CD8-positive, alpha-beta memory T cell (primary cell): ENCODE data around the gene DIP2A. TPM values are rescaled to one million over a fixed set of nuclear protein-coding genes. Genes with fewer than 3 reads are reported as not detected.

Source experiments
- CTCF ChIA-PET: fragments of 350-600 bp; sonication (Branson Sonifier 250); formaldehyde crosslinking; loops from one replicate; lab custom pipeline; 2021; ENCODE audit warnings: antibody characterized with exemption; lab: Charles Lee
- POLR2A ChIA-PET: fragments of 350-600 bp; sonication (Branson Sonifier 250); formaldehyde crosslinking; loops from one replicate; lab custom pipeline; 2021; ENCODE audit warnings: antibody characterized with exemption; lab: Charles Lee
- DNase-seq, 5 donors: peaks; one replicate each; pipeline versions ENCODE4 v3.0.0 to v3.0.0-alpha.2; 2020 to 2022; ENCODE audit warnings: mixed read lengths in 1 of 5
- H3K27ac ChIP-seq: one replicate; pipeline ENCODE4 v1.7.0; 2013; ENCODE audit warnings: low read depth, mild to moderate bottlenecking, low read length, moderate library complexity
- H3K27me3 ChIP-seq: 2 replicates; pipeline ENCODE4 v1.7.0; 2013; ENCODE audit warnings: low read length, mild to moderate bottlenecking; ENCODE audit not compliant: insufficient read depth, poor library complexity, severe bottlenecking
- H3K36me3 ChIP-seq: 2 replicates; pipeline ENCODE4 v1.7.0; 2013; ENCODE audit warnings: mild to moderate bottlenecking, low read length, moderate library complexity; ENCODE audit not compliant: insufficient read depth
- H3K4me1 ChIP-seq: 2 replicates; pipeline ENCODE4 v1.7.0; 2013; ENCODE audit warnings: mild to moderate bottlenecking, low read length, moderate library complexity; ENCODE audit not compliant: insufficient read depth
- H3K4me3 ChIP-seq: 2 replicates; pipeline ENCODE4 v1.7.0; 2013; ENCODE audit warnings: mild to moderate bottlenecking, low read length
- H3K9me3 ChIP-seq: 2 replicates; pipeline ENCODE4 v1.7.0; 2013; ENCODE audit warnings: mild to moderate bottlenecking, low read length
- H3K27ac Mint-ChIP-seq, 8 donors: one replicate each; pipeline ENCODE4 v1.8.0; 2020 to 2021; ENCODE audit warnings: mixed read lengths in 8 of 8, mild to moderate bottlenecking in 6 of 8, inconsistent platforms in 3 of 8, moderate library complexity in 3 of 8
- H3K27me3 Mint-ChIP-seq, 2 donors: one replicate each; pipeline ENCODE4 v1.8.0; 2020 to 2021; ENCODE audit warnings: mixed read lengths in 2 of 2, mild to moderate bottlenecking in 1 of 2, moderate library complexity in 1 of 2
- H3K36me3 Mint-ChIP-seq, 3 donors: one replicate each; pipeline ENCODE4 v1.8.0; 2020 to 2021; ENCODE audit warnings: mixed read lengths in 3 of 3, inconsistent platforms in 1 of 3, mild to moderate bottlenecking in 1 of 3
- H3K4me1 Mint-ChIP-seq, 3 donors: one replicate each; pipeline ENCODE4 v1.8.0; 2020 to 2021; ENCODE audit warnings: mixed read lengths in 3 of 3, inconsistent platforms in 1 of 3, mild to moderate bottlenecking in 1 of 3
- H3K4me3 Mint-ChIP-seq, 7 donors: one replicate each; pipeline ENCODE4 v1.8.0; 2020 to 2021; ENCODE audit warnings: mixed read lengths in 7 of 7, mild to moderate bottlenecking in 6 of 7, moderate library complexity in 4 of 7, inconsistent platforms in 2 of 7
- H3K9me3 Mint-ChIP-seq, 5 donors: one replicate each; pipeline ENCODE4 v1.8.0; 2020 to 2022; ENCODE audit warnings: mixed read lengths in 5 of 5, mild to moderate bottlenecking in 3 of 5, moderate library complexity in 2 of 5, inconsistent platforms in 1 of 5
- polyA plus RNA-seq: library from polyadenylated mRNA; unstranded; fragments of 300-500 nt; fragmentation: Illumina TruSeq; gene quantifications from one replicate; pipeline ENCODE4 v1.2.3, GENCODE V29; 2021
- total RNA-seq, 2 experiments: library from RNA; stranded (reverse); gene quantifications; one replicate each; pipeline ENCODE4 v1.2.3, GENCODE V29; 2021

The DIP2A gene
- total and polyA plus RNA-seq, 3 experiments from 2014 or later: 29.7 to 32.6 (median 29.9) TPM

DNA sequence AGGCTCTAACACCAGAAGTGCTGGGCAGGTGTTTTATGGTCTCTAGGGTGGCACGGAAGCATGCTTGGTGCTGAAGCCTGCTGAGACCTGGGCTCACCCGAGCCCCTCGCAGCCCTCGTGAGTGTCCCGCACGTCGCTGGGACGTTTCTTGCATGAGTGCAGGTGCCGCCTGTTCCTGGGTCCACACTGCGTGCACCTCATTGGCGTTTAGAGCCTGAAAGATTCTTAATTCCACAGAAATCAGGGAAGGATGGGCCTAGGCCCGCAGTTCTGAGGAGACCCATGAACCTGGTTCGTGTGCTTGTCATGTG is 43.8 kb upstream of the DIP2A start:
- Mint-ChIP-seq H3K27me3 (no peaks in the 10 kb centered on the region), H3K36me3 (peaks cover under 1 to 62% (median 21%) of the 10 kb centered on the region in 3 donors), H3K27ac (no peak overlapping the region), H3K4me3 (no peak overlapping the region), H3K9me3 (no peaks in the 10 kb centered on the region), H3K4me1 (peaks cover 7 to 10% (median 8%) of the 10 kb centered on the region in 3 donors)
- Histone ChIP-seq H3K36me3 (peaks cover 7% of the 10 kb centered on the region), H3K27me3 (no peaks in the 10 kb centered on the region), H3K27ac (no peak overlapping the region), H3K4me1 (no peaks in the 10 kb centered on the region), H3K9me3 (no peaks in the 10 kb centered on the region), H3K4me3 (no peak overlapping the region)
- DNase-seq: peak in 1 of 5 donors; percentile 1
- POLR2A ChIA-PET: no interaction called here
- CTCF ChIA-PET: no interaction called here

DNA sequence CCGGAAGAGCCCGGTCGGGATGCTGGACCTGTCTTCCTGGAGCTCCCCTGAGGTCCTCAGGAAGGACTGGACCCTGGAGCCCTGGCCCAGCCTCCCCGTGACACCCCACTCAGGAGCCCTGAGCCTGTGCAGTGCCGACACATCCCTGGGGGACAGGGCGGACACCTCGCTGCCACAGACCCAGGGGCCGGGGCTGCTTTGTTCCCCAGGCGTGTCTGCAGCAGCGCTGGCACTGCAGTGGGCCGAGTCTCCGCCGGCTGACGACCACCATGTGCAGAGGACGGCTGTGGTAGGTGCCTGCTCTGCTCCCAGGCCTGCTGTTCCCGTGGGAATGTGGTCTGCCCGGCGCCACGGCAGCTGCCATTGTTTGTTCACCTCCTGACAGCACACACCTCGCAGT is 42.1 kb upstream of the DIP2A start:
- Mint-ChIP-seq H3K4me1 (no peaks in the 10 kb centered on the region), H3K36me3 (peaks cover 4 to 62% (median 22%) of the 10 kb centered on the region in 3 donors), H3K9me3 (no peaks in the 10 kb centered on the region), H3K27ac (no peak overlapping the region), H3K4me3 (no peak overlapping the region), H3K27me3 (no peaks in the 10 kb centered on the region)
- Histone ChIP-seq H3K4me3 (no peak overlapping the region), H3K9me3 (no peaks in the 10 kb centered on the region), H3K27me3 (no peaks in the 10 kb centered on the region), H3K4me1 (no peaks in the 10 kb centered on the region), H3K27ac (no peak overlapping the region), H3K36me3 (no peaks in the 10 kb centered on the region)
- ChIA-PET POLR2A (no interaction called here), CTCF (no interaction called here)
- no peak for DNase-seq

DNA sequence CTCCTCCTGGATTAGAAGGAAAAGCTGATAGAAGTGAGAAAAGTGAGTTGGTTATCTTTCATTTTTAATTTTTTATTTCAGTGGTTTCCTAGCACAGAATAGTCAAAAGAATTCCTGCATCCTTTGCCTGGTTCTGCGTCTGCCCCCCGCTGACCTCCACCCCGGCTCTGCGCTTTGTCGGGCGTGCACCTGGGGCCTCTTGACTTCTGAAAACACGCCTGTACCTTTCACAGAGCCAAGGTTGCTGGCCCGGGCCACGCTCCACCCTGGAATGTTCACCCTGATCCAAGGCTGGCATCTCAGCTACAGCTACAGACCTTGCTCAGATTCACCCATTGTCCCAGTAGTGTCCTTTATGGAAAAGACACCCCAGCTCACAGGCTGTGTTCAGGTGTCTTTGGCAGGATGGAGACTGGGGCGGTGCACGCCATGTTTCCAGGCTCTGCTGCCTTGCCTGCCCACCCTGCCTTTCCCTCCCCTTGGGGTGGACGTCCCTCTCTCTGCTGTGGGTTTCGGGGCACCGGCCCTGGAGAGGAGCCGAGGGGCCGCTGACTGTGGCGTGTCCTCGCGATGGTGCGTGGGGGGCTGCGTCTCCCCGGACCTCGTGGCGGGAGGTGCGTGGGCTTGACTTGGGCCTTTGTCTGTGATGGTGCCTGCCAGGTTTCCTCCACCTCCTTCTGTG is 40.3 kb upstream of the DIP2A start:
- DNase-seq: no peak
- H3K27ac Mint-ChIP-seq: peak overlapping the region in 2 of 8 donors; percentile 35 to 55
- no peaks in the 10 kb centered on the region for H3K9me3 ChIP-seq

DNA sequence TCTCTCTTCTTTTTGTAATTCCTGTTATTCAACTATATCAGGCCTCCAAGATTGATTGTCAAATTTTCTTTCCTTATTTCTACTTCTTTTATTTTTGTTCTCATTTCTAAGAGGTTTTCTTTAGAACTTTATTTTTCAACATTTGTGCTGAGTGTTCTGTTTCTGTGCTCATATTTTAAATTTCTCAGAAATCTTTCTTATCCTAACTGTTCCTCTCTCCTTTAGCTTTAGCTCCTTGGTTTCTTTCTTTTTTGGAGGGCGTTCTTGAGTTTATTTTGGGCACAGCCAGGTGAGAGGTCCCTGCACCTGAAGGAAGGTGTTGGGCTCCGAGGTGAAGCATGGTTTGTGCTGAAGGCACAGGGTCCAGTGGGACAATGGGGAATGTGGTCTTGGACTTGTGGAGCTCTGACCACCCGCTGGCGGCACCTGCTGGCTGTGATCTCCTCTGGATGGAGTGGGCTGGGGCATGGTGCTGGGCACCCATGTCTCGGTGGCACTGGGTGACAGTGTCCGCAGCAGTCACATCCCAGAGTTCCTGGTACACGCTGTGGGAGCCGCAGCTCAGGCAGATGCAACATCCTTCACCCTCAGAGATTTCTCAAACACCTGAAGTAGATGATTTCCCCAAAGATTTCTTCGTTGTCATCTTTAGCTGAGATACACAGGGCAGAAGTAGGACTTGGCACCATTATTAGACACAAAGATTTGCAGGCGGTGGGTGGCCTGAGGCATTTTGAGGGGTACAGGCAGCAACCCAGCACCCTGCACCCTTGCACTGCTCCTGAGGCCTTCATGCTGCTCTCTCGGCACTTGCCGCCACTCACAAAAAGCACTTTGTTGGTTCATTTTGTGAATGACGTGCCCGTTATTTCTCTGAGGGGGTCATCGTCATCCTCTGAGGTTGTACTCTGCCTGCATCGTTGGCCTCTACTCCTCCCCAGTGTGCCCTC is 38.2 kb upstream of the DIP2A start:
- Mint-ChIP-seq H3K36me3 (peaks cover 4 to 48% (median 16%) of the 10 kb centered on the region in 3 donors), H3K27me3 (peaks cover 0 to 1% of the 10 kb centered on the region in 2 donors), H3K4me1 (peaks cover 19 to 30% (median 21%) of the 10 kb centered on the region in 3 donors), H3K4me3 (peak overlapping the region in 1 of 7 donors; percentile 65), H3K27ac (peak overlapping the region in 5 of 8 donors; percentile 3 to 77 (median 45)), H3K9me3 (peaks cover 0 to under 1% (median 0%) of the 10 kb centered on the region in 5 donors)
- Histone ChIP-seq H3K27me3 (no peaks in the 10 kb centered on the region), H3K4me3 (no peak overlapping the region), H3K9me3 (no peaks in the 10 kb centered on the region), H3K4me1 (peaks cover 27% of the 10 kb centered on the region), H3K27ac (no peak overlapping the region), H3K36me3 (no peaks in the 10 kb centered on the region)
- ChIA-PET CTCF (interaction anchor here (1.5 kb wide), 1 partner anchor 138 kb away, joined by 4 read pairs; no protein-coding TSS in a partner anchor), POLR2A (no interaction called here)
- no peak for DNase-seq

More for the DNA sequence above, 40.3 kb upstream of the DIP2A start:
- H3K4me3 Mint-ChIP-seq: no peak overlapping the region
- ChIA-PET POLR2A (no interaction called here), CTCF (no interaction called here)
- H3K9me3 Mint-ChIP-seq: no peaks in the 10 kb centered on the region
- Histone ChIP-seq H3K4me1 (peaks cover 10% of the 10 kb centered on the region), H3K36me3 (no peaks in the 10 kb centered on the region), H3K4me3 (no peak overlapping the region), H3K27ac (no peak overlapping the region), H3K27me3 (no peaks in the 10 kb centered on the region)
- no peaks in the 10 kb centered on the region for H3K27me3 Mint-ChIP-seq
- H3K4me1 Mint-ChIP-seq: peaks cover 4 to 11% (median 4%) of the 10 kb centered on the region in 3 donors
- H3K36me3 Mint-ChIP-seq: peaks cover 4 to 57% (median 19%) of the 10 kb centered on the region in 3 donors

DNA sequence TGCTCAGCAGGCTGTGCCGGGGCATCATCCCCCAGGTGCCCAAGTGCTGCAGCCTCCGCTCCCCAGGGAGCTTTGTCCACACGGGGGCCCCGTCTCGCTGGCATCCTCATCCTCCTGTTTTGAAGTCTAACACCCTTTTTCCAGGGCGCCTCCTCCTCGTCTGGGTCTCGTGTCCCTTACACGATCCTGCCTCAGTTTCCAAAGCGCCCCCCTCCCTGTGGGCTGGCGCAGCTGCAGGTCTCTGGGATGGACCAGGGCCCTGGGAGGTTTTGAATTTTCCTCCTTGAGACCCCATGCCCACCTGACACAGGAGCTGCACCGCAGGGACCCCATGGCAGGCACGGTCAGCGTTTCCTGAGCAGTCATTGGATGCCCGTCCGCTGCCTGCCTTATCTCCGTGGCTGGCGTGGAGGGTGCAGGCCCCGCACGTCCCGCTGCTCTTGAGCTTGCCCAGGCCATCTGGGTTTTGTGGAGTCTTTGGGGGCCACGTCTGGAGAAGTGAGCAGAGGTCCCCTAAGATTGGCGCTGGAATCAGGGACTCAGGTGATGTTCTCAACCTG is 37.4 kb upstream of the DIP2A start:
- Mint-ChIP-seq H3K27me3 (peaks cover 0 to 1% of the 10 kb centered on the region in 2 donors), H3K27ac (peak overlapping the region in 4 of 8 donors; percentile 4 to 84 (median 44))
- CTCF ChIA-PET: interaction anchor here (1.5 kb wide), 1 partner anchor 137 kb away, joined by 4 read pairs; no protein-coding TSS in a partner anchor

DNA sequence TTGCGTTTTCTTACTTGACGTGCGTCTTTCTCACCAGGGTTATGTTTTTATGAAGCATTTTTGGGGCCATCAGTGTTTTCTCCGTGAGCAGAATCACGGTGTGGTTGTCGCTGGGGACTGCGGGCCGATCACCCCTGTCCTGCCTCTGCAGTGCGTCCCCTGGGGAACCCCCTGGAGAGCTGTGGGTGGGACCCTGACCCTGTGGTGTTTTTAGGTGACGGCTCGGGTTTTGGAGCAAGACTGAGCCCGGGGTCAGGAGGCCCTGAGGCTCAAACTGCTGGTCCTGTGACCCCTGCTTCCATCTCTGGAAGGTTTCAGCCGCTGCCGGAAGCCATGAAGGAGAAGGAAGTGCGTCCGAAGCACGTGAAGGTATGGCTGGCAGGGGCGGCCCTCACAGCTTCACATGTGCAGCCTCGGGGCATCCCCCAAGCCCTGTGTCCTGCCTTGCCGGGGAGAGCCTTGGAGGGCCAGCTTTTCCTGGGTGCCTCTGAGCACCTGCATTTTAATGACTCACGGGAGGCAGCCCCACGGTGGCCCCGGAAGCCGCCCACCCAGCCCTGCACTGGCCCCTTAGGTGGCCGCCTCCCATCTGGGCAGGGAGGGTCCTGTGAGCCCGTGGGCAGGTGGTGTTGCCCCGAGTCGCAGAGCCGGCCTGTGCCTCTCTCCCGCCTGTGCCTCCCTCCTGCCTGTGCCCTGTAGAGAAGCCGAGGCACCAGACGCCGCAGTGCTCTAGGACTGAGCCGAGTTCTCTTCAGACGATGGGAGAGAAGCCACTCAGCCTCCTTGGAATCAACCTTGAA is 36.7 kb upstream of the DIP2A start:
- CTCF ChIA-PET: interaction anchor here (1.5 kb wide), 1 partner anchor 137 kb away, joined by 4 read pairs; no protein-coding TSS in a partner anchor
- Histone ChIP-seq H3K27me3 (no peaks in the 10 kb centered on the region), H3K27ac (no peak overlapping the region), H3K4me3 (no peak overlapping the region), H3K4me1 (peaks cover 37% of the 10 kb centered on the region), H3K36me3 (no peaks in the 10 kb centered on the region), H3K9me3 (no peaks in the 10 kb centered on the region)
- POLR2A ChIA-PET: no interaction called here
- no peak for DNase-seq
- Mint-ChIP-seq H3K4me3 (no peak overlapping the region), H3K4me1 (peaks cover 22 to 43% (median 25%) of the 10 kb centered on the region in 3 donors), H3K27ac (peak overlapping the region in 6 of 8 donors; percentile 4 to 85 (median 33)), H3K27me3 (peaks cover 0 to 1% of the 10 kb centered on the region in 2 donors), H3K9me3 (peaks cover 0 to 2% (median 0%) of the 10 kb centered on the region in 5 donors), H3K36me3 (peaks cover 4 to 40% (median 9%) of the 10 kb centered on the region in 3 donors)

More for the DNA sequence above, 37.4 kb upstream of the DIP2A start:
- Mint-ChIP-seq H3K9me3 (peaks cover 0 to 2% (median 0%) of the 10 kb centered on the region in 5 donors), H3K4me1 (peaks cover 22 to 36% (median 25%) of the 10 kb centered on the region in 3 donors), H3K36me3 (peaks cover 4 to 43% (median 9%) of the 10 kb centered on the region in 3 donors), H3K4me3 (no peak overlapping the region)
- Histone ChIP-seq H3K4me3 (no peak overlapping the region), H3K36me3 (no peaks in the 10 kb centered on the region), H3K27me3 (no peaks in the 10 kb centered on the region), H3K4me1 (peaks cover 34% of the 10 kb centered on the region), H3K9me3 (no peaks in the 10 kb centered on the region), H3K27ac (no peak overlapping the region)
- DNase-seq: no peak
- POLR2A ChIA-PET: no interaction called here

DNA sequence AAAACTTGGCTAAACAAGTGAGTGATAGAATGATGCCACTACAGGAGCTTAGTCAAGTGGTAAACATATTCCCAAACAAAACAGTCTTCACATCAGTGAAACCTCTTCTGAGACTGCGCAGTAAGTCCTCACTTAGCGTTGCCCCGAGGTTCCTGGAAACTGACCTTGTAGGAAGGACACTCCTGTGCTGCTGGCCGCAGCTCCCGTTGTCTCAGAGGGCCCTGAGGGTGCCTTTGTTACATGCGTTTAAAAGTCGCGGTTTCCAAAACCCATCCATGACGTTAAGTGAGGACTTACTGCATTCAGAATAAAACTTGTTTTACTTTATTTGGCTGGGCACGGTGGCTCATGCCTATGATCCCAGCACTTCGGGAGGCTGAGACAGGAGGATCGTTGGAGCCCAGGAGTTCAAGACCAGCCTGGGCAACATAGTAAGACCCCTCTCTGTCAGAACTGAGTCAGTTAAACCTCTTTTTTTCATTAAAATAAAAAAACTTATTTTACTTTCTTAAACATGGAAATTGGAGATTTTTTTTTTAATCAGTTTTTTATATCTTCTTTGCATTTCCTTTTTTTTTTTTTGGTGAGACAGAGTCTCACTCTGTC is 36.0 kb upstream of the DIP2A start:
- no peak overlapping the region for H3K27ac ChIP-seq
- H3K27ac Mint-ChIP-seq: peak overlapping the region; percentile 63 to 96 (median 83)
- H3K36me3 ChIP-seq: peaks cover 3% of the 10 kb centered on the region
- H3K4me3 Mint-ChIP-seq: no peak overlapping the region
- H3K9me3 ChIP-seq: no peaks in the 10 kb centered on the region
- peaks cover 0 to 1% of the 10 kb centered on the region in 2 donors for H3K27me3 Mint-ChIP-seq
- DNase-seq: no peak
- H3K4me3 ChIP-seq: no peak overlapping the region
- POLR2A ChIA-PET: interaction anchor here (1.3 kb wide), 1 partner anchor 9 kb away, joined by 4 read pairs; no protein-coding TSS in a partner anchor
- H3K36me3 Mint-ChIP-seq: peaks cover 4 to 44% (median 9%) of the 10 kb centered on the region in 3 donors
- peaks cover 22 to 49% (median 30%) of the 10 kb centered on the region in 3 donors for H3K4me1 Mint-ChIP-seq
- no peaks in the 10 kb centered on the region for H3K27me3 ChIP-seq
- peaks cover 0 to 2% (median 0%) of the 10 kb centered on the region in 5 donors for H3K9me3 Mint-ChIP-seq
- H3K4me1 ChIP-seq: peaks cover 37% of the 10 kb centered on the region
- CTCF ChIA-PET: no interaction called here
